A673 (cell line): ENCODE results near the gene SESN1. TPM values are rescaled to one million over a fixed set of nuclear protein-coding genes. Genes with fewer than 3 reads are reported as not detected.

Source experiments
- BruUV-seq: library from RNA; stranded (reverse); fragments of 400-500 nt; replicated peaks from 2 replicates; lab custom pipeline; 2021; lab: Mats Ljungman, UMichigan
- CTCF ChIA-PET: fragments of 300-600 bp; sonication (Branson Sonifier 250); formaldehyde crosslinking; loops from one replicate; lab custom pipeline; 2022; ENCODE audit warnings: antibody characterized with exemption; lab: Charles Lee
- POLR2A ChIA-PET: fragments of 300-600 bp; sonication (Branson Sonifier 250); formaldehyde crosslinking; loops from one replicate; lab custom pipeline; 2022; ENCODE audit warnings: antibody characterized with exemption; ENCODE audit not compliant: low non-redundant PET; lab: Charles Lee
- DNase-seq: peaks from one replicate; pipeline ENCODE4 v3.0.0-alpha.2; 2015; ENCODE audit warnings: low spot score
- H3K27ac ChIP-seq: fragments of 200-600 bp; sonication (generic); 2 replicates; pipeline ENCODE4 v1.5.1; 2016; ENCODE audit warnings: mixed run types, low read depth, mild to moderate bottlenecking, mixed read lengths, antibody characterized with exemption, low read length; ENCODE audit not compliant: poor library complexity, severe bottlenecking
- H3K27me3 ChIP-seq: fragments of 200-600 bp; sonication (generic); replicated peaks from 2 replicates; pipeline ENCODE4 v1.6.1; 2017; ENCODE audit warnings: mixed run types, low read depth, mild to moderate bottlenecking, mixed read lengths, antibody characterized with exemption, low read length; ENCODE audit not compliant: insufficient read depth, poor library complexity
- H3K36me3 ChIP-seq: fragments of 200-600 bp; sonication (generic); 2 replicates; pipeline ENCODE4 v1.6.1; 2016; ENCODE audit warnings: mixed run types, mild to moderate bottlenecking, mixed read lengths, antibody characterized with exemption, low read length; ENCODE audit not compliant: insufficient read depth, poor library complexity, severe bottlenecking
- H3K4me1 ChIP-seq: fragments of 200-600 bp; sonication (generic); 2 replicates; pipeline ENCODE4 v1.6.1; 2017; ENCODE audit warnings: mixed run types, mild to moderate bottlenecking, mixed read lengths, antibody characterized with exemption, low read length; ENCODE audit not compliant: insufficient read depth, poor library complexity, severe bottlenecking
- H3K4me3 ChIP-seq: fragments of 200-600 bp; sonication (generic); 2 replicates; pipeline ENCODE4 v1.5.1; 2016; ENCODE audit warnings: low read depth, mixed run types, mild to moderate bottlenecking, mixed read lengths, low read length; ENCODE audit not compliant: poor library complexity, severe bottlenecking
- H3K9me3 ChIP-seq: fragments of 200-600 bp; sonication (generic); 2 replicates; pipeline ENCODE4 v1.6.1; 2016; ENCODE audit warnings: mixed run types, low read depth, mild to moderate bottlenecking, mixed read lengths, antibody characterized with exemption, low read length; ENCODE audit not compliant: poor library complexity, severe bottlenecking
- EZH2 ChIP-seq: fragments of 200-600 bp; sonication (generic); IDR thresholded peaks from 2 replicates; pipeline ENCODE4 v1.6.1; 2017; ENCODE audit warnings: borderline replicate concordance, low read depth, mild to moderate bottlenecking, mixed read lengths, antibody characterized with exemption, low read length; ENCODE audit not compliant: poor library complexity, severe bottlenecking
- intact Hi-C: fragments of 100-400 bp; cut with micrococcal nuclease; formaldehyde crosslinking; loops from one replicate; pipeline ENCODE4 v1.10.0; 2022; ENCODE audit not compliant: unreplicated experiment
- total RNA-seq: library from RNA; stranded (reverse); gene quantifications from 2 replicates; pipeline ENCODE4 v1.2.3, GENCODE V29; 2021
- TF ChIP-seq, protein P1 (sequence below): fragments of 300-800, 200-600 bp; sonication (generic); conservative IDR thresholded peaks from 2 replicates; pipeline ENCODE4 v1.5.1; 2017; ENCODE audit warnings: low read depth, mild to moderate bottlenecking, antibody characterized with exemption, low read length, moderate library complexity, mixed read lengths

Gene SESN1
- total RNA-seq, 1 experiment from 2014 or later: 4.1 TPM

DNA sequence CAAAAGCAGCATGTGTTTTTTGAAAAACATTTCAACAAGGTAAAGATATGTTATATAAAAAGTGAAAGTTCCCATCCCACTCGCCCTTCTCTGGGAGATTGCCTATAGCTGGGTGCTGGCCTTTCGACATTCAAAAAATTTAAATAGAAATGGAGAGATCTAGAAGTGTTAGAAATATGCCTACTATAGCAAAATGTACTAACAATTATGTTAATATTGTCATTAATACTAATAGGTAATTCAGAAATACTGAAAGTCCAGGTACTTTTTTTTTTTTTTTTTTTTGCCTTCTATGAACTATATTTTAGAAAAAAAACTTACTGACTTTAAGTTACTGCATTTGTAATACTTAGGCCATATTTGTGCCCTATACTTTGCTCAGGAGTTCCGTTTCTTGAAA, 87.1 kb downstream of the SESN1 start:
- no TSS peak for BruUV-seq
- POLR2A ChIA-PET: no interaction called here
- no peak for DNase-seq
- Histone ChIP-seq H3K36me3 (no peaks in the 10 kb centered on the region), H3K4me1 (no peaks in the 10 kb centered on the region), H3K9me3 (no peaks in the 10 kb centered on the region), H3K4me3 (no peak overlapping the region), H3K27ac (no peak overlapping the region), H3K27me3 (no peaks in the 10 kb centered on the region)
- CTCF ChIA-PET: no interaction called here
- intact Hi-C loops: no loop called here
- TF ChIP-seq, protein P1, sequence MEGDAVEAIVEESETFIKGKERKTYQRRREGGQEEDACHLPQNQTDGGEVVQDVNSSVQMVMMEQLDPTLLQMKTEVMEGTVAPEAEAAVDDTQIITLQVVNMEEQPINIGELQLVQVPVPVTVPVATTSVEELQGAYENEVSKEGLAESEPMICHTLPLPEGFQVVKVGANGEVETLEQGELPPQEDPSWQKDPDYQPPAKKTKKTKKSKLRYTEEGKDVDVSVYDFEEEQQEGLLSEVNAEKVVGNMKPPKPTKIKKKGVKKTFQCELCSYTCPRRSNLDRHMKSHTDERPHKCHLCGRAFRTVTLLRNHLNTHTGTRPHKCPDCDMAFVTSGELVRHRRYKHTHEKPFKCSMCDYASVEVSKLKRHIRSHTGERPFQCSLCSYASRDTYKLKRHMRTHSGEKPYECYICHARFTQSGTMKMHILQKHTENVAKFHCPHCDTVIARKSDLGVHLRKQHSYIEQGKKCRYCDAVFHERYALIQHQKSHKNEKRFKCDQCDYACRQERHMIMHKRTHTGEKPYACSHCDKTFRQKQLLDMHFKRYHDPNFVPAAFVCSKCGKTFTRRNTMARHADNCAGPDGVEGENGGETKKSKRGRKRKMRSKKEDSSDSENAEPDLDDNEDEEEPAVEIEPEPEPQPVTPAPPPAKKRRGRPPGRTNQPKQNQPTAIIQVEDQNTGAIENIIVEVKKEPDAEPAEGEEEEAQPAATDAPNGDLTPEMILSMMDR: no peak
- TF ChIP-seq EZH2: no peak

DNA sequence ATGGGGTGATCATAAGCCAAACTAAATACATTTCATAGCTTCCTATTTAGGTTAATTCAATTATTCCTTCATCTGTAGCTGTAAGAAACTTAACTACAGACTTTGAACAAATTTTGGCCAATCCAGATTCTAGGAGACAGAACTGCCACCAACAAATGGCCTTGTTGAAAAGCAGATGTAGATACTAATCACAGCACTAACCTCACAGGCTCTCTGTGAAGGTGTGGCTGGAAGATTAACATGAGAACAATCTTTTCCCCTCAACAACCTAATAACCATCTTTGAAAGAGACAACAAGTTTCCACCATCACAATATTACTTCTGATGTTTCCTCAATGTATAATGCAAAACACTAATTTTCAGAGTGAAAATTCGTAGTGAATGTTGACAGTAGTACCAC, 87.8 kb downstream of the SESN1 start:
- POLR2A ChIA-PET: no interaction called here

DNA sequence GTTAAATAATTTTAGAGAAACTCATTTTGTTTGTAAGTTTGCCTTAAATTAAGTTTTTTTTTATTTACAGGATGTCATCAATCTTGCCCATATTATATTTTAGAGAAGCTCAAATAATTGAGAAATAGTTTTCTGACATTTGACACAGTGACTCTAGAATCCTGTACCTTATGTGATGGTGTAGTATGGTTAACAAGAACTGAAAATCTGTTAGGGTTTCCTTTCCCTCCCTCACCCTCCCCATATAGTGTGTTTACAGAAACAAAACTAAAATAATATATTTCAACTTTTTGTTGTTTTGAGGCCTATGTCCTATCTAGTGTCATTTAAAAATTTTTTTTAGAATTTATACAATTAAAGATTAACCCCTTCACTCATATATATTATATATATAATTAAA, 91.8 kb downstream of the SESN1 start:
- CTCF ChIA-PET: no interaction called here
- intact Hi-C loops: no loop called here

More for the DNA sequence above, 87.8 kb downstream of the SESN1 start:
- no peak for DNase-seq
- H3K4me3 ChIP-seq: no peak overlapping the region
- H3K27me3 ChIP-seq: no peaks in the 10 kb centered on the region
- TF ChIP-seq, protein P1: no peak
- no peak for TF ChIP-seq EZH2
- CTCF ChIA-PET: no interaction called here
- intact Hi-C loops: no loop called here
- H3K4me1 ChIP-seq: peaks cover 2% of the 10 kb centered on the region
- H3K27ac ChIP-seq: no peak overlapping the region
- H3K9me3 ChIP-seq: no peaks in the 10 kb centered on the region
- no peaks in the 10 kb centered on the region for H3K36me3 ChIP-seq
- no TSS peak for BruUV-seq

More for the DNA sequence above, 91.8 kb downstream of the SESN1 start:
- POLR2A ChIA-PET: no interaction called here
- Histone ChIP-seq H3K4me3 (no peak overlapping the region), H3K27ac (no peak overlapping the region), H3K4me1 (peaks cover 4% of the 10 kb centered on the region), H3K36me3 (no peaks in the 10 kb centered on the region), H3K9me3 (no peaks in the 10 kb centered on the region), H3K27me3 (no peaks in the 10 kb centered on the region)
- TF ChIP-seq EZH2: no peak
- TF ChIP-seq, protein P1: no peak
- no TSS peak for BruUV-seq
- DNase-seq: no peak
